GM19099 (cell line): ENCODE measurements around the gene OR10A6.

Experiments
- POLR2A ChIP-seq: IDR thresholded peaks from 3 replicates; pipeline ENCODE4 v1.6.1; 2011; ENCODE audit warnings: low read depth; ENCODE audit not compliant: insufficient read length; ENCODE audit errors: extremely low read depth

OR10A6 gene

GRCh38 chr11:7941146-7941545, 10.1 kb upstream of the OR10A6 start:
- no peak for TF ChIP-seq POLR2A

GRCh38 chr11:7936615-7937014, 5.5 kb upstream of the OR10A6 start:
- no peak for TF ChIP-seq POLR2A

- TF ChIP-seq POLR2A = no peak
Measured at GRCh38 chr11:7927635-7928034, 3.4 kb downstream of the OR10A6 start.

- TF ChIP-seq POLR2A = no peak
Measured at GRCh38 chr11:7924536-7924935, 6.5 kb downstream of the OR10A6 start.

GRCh38 chr11:7918141-7918540, 12.9 kb downstream of the OR10A6 start:
- TF ChIP-seq POLR2A = no peak

GRCh38 chr11:7911011-7911410, 20.1 kb downstream of the OR10A6 start:
- TF ChIP-seq POLR2A = no peak

- TF ChIP-seq POLR2A = no peak
Measured at GRCh38 chr11:7910286-7910788, 20.7 kb downstream of the OR10A6 start.

- no peak for TF ChIP-seq POLR2A
Measured at GRCh38 chr11:7909585-7910285, 21.3 kb downstream of the OR10A6 start.

GRCh38 chr11:7907121-7907520, 23.9 kb downstream of the OR10A6 start:
- TF ChIP-seq POLR2A = no peak

- TF ChIP-seq POLR2A = no peak
Measured at GRCh38 chr11:7906481-7906880, 24.6 kb downstream of the OR10A6 start.

GRCh38 chr11:7905961-7906429, 25.1 kb downstream of the OR10A6 start:
- no peak for TF ChIP-seq POLR2A

- TF ChIP-seq POLR2A = no peak
Measured at GRCh38 chr11:7905549-7905948, 25.5 kb downstream of the OR10A6 start.

- no peak for TF ChIP-seq POLR2A
Measured at GRCh38 chr11:7904917-7905316, 26.2 kb downstream of the OR10A6 start.

GRCh38 chr11:7903940-7904339, 27.1 kb downstream of the OR10A6 start:
- TF ChIP-seq POLR2A = no peak

- no peak for TF ChIP-seq POLR2A
Measured at GRCh38 chr11:7901319-7901854, 29.7 kb downstream of the OR10A6 start.

GRCh38 chr11:7900686-7901085, 30.4 kb downstream of the OR10A6 start:
- no peak for TF ChIP-seq POLR2A
